GDM1 (cell line): ENCODE results near the gene LRRK1.
A peak's percentile ranks its signal among the peaks of the same experiment; 100 is the strongest.

Source experiments
- DNase-seq: peaks from one replicate; lab custom pipeline; 2025; lab: John Stamatoyannopoulos, UW

The LRRK1 gene

DNA sequence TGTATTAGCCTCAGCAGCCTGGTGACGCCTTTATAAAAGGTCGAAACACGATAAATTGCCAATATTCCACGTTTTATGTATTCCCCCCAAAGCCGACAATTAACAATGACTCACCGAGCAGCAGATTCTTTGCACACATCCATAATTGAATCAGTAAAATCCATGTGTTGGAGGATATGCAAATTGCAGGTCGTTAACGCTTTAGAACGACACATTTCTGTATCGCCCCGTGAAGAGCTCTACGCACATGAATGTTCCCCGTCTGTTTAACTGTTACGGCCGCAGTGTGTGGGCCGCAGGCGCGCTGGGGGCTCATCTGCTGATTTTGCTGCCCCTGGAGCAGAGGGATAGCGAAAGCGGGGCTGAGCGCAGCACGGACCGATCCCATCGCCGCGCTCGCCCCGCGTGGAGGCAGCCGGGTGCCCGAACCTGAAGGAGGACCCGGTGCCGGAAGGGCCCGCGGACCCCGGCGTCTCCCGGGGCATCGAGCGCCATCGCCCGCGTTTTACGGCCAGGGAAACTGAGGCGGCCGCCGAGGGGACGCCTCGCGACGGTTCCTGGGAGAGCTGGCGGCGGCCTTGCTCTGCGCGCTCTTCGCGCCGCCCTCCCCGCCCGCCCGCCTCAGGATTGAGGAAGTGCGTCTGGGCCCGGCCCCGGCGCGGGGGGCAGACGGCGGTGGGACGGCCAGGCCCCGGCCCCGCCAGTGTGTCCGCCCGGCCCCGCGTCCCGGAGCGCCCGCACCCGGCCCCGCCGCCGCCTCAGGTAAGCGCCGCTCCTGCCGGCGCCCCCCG is at the start of gene LRRK1:
TSS of gene LRRK1 (plus strand) at position 668 of the 791 bp plus-strand sequence. CDS start 5,276 bp downstream, outside the sequence.
- peak; percentile 22 for DNase-seq

GRCh38 chr15:100873029-100873677 is 46.0 kb upstream of the LRRK1 start:
- peak; percentile 44 for DNase-seq

DNA sequence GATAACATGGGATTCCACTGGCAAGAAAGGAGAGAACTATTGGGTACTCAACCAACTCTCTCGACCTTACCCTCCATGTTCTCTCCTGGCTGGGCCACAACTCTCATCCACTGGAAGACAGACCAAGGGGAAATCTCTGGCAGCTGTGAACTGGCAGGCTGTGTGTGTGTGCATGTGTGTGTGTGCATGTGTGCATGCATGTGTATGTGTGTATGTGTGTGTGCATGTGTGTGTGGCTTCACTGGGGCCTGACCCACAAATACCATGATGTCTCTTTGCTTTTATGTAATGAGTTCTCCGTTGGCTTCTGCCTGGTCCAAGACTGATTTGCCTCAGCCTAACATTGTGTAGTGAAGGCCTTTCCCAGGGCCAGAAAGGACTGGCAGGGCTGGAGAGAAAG is 43.7 kb upstream of the LRRK1 start:
- DNase-seq: no peak

- no peak for DNase-seq
These were observed 43.2 kb upstream of the LRRK1 start for GRCh38 chr15:100875976-100876375.

DNA sequence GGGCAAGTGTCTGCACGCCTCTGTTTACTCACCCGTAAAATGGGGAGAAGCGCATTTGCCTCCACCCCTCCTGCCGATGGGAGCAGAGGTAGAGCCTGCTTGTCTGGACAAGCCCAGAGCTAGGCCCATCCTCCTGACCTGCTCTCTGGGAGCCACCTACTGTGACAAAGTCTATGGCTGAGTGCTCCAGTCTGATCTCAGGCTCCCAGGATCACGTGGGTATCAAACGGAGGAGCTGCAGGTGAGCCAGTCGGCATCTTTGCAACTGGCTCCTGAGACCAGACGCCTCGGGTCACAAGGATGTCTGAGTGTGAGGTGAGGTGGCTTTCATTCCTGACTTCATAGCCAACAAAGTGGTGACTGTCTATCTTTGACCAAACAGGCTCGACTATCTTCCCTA is 41.6 kb upstream of the LRRK1 start:
- no peak for DNase-seq

- DNase-seq: no peak
These were observed 41.0 kb upstream of the LRRK1 start for GRCh38 chr15:100878130-100878529.

DNA sequence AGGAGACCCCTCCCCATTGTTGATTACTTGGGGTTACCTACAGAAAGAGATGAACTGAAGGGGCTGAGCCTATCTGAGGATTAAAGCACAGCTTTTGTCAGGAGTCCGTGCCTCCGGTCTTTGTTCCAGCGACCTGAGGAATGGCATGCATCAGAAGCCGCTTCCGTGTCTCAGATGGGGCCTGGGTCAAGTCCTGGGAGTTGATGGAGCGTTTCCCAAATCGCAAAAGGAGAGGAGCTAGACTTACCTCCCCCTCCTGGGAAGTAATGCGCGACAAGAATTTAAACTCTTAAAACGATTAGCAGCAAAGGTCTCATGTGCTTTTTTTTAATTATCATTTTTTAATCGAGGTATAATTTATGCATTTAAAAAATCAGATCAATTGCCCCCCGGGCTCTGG is 40.5 kb upstream of the LRRK1 start:
- no peak for DNase-seq

DNA sequence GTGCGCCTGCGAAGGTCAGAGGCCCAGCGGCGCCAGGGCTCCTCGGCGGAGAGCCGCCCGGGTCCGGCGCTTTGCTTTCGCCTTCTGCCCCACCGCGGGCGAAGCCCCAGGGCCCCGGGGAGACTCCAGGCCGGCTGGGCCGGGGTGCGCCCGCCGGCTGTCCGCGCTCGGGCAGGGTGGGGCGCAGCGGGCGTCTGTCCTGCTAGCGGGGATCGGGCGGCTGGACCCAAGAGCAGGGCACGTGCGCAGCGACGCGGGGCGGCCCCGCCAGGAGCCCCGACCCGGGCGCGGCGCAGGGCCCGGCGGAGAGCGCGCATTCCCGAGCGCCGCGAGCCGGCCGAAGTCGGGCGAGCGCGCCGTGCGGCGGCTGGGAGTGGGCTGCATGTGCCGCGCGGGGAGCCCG is 40.1 kb upstream of the LRRK1 start:
- no peak for DNase-seq

DNA sequence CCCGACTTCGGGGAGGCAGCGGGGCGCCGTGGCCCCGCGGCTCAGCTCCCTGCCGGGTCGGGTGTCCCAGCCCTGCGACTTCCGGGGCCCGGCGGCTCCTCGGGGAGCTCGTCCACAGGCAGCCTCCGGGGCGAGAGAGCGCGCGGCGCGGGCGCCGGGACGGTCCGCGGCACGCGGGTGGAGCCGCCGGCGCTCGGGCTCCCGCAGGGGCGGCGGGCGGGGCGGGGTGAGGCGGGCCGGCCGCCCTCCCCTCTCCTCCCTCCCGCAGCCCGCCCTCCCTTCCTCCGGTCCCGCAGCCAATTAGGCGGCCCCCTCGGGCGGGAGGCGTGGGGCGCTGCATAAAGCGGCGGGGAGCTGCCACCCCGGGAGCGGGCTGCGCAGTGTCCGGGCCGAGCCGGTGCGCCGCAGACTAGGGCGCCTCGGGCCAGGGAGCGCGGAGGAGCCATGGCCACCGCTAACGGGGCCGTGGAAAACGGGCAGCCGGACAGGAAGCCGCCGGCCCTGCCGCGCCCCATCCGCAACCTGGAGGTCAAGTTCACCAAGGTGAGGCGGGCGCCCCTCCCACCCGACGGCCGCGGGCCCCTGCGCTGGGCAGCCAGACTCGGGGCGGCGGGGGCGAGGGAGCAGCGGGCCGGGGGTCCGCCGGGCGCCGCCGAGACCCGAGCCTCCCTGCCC is 39.6 kb upstream of the LRRK1 start, which contains the start of gene ALDH1A3:
TSS of gene ALDH1A3 (plus strand) at position 368 of the 675 bp plus-strand sequence. CDS start at position 445, 77 bp downstream.
- DNase-seq: no peak

DNA sequence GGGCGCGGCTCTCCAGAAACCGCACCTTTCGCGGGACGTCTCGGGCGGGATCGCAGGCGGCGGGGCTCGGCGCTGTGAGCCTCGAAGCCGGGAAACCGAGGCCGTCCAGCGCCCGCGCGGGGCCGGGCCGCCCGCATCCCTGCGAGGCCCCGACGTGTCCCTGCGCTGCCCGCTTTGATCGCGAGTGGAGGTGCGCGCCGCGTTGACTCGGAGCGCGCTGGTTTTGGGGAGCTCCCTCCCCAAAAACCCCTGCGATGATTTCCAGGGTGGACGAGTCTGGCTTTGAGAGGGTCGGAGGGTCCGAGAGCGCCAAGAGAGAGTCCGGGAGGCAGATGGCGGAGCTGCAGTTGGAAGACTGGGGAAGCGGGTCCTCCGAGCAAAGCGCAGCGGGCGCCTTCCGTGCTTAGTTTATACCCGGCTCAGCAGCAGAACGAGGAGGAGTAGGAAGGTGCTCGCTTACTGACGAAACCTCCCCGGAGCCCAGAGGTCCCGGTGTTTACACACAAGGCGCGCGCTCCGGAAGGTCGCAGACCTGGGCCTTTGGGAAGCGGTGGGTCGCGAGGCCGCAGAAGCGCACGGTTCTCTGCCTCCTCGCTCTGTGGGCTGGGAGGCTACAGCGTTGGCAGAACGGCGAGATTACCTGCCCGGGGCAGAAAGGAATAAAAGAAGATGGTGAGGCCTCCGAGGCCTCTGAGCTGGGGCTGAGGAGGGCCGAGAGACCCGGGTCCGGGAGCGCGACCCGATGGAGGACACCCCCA is 38.8 kb upstream of the LRRK1 start:
- no peak for DNase-seq

DNA sequence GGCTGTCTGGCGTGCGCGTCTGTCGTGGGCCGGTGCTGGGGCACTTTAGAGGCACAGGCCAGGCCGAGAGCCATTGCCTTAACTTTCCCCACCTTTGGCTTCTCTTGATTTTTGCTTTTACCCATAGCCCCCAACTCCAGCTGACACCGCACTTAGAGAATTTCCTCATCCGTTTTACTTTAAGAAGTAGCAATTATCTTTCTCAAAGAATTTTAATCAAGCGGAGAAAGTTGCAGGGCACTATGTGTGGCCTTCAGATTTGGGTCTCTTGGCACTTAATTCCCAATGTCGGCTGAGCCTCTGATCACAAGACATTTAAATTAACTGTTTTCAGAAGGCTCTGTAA is 38.3 kb upstream of the LRRK1 start:
- DNase-seq: no peak

- DNase-seq: no peak
These were observed 37.4 kb upstream of the LRRK1 start for GRCh38 chr15:100881573-100882336.

- no peak for DNase-seq
These were observed 34.0 kb upstream of the LRRK1 start for GRCh38 chr15:100885116-100885515.

- DNase-seq: no peak
These were observed 33.3 kb upstream of the LRRK1 start for GRCh38 chr15:100885811-100886210.

GRCh38 chr15:100887211-100887913 is 31.8 kb upstream of the LRRK1 start:
- no peak for DNase-seq

DNA sequence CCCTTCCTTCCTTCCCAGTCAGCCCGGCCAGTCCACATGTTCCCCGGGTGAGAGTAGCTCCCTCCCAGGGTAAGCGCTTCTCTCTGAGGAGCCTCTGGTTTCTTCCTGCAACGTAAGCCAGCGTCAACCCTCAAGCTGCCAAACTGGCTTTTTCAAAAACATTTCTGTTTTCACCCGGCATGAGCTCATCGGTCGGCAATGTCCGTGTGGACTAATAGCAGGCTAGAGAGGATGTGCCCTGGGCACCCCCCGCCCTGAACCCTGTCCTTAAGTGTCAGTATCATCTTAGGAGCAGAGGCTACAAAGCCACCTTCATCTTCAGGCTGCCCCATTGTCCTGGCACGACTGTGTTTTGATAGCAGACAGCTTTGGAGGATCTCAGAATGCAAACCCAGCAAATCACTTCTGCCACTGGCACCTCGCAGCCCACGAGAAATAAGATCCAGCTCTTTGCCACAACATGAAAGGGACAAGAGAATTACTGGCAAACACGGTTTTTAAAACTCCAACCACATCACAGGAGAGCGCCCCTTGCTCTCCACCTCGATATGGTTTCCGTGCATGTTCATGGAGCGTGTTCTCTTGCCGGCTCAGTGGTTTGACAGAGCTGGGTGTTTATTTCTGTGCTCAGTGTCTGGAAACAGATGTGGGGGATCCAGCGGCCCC is 29.6 kb upstream of the LRRK1 start:
- DNase-seq: no peak

GRCh38 chr15:100890051-100890720 is 29.0 kb upstream of the LRRK1 start:
- no peak for DNase-seq

- no peak for DNase-seq
These were observed 28.3 kb upstream of the LRRK1 start for GRCh38 chr15:100890850-100891249.

- no peak for DNase-seq
These were observed 27.7 kb upstream of the LRRK1 start for GRCh38 chr15:100891307-100892012.
